ENCODE measurements around the gene VAMP5. TPM values are rescaled to one million over a fixed set of nuclear protein-coding genes. Genes with fewer than 3 reads are reported as not detected.

The VAMP5 gene
- total RNA-seq, 1 donor from 2014 or later = 17.1 TPM

- H3K4me1 ChIP-seq (ENCODE audit: insufficient read depth, low read length) = no peaks in the 10 kb centered on the region
- FAIRE-seq = no peak
- H3K36me3 Mint-ChIP-seq (ENCODE audit: low read depth, unreplicated experiment) = peaks cover 14% of the 10 kb centered on the region
- H3K36me3 ChIP-seq (ENCODE audit: insufficient read depth, low read length) = peaks cover 40% of the 10 kb centered on the region
- TF ChIP-seq EZH2 (IDR thresholded peaks at IDR 0.05; ENCODE audit: insufficient read depth, low read length) = no peak
- TF ChIP-seq CTCF (IDR thresholded peaks at IDR 0.05; ENCODE audit: insufficient read depth, low read depth, low read length) = no peak
- H3K27me3 Mint-ChIP-seq (ENCODE audit: low read depth, unreplicated experiment) = no peaks in the 10 kb centered on the region
- no peak overlapping the region for H3K9ac ChIP-seq (ENCODE audit: low read length)
- H3K9me3 Mint-ChIP-seq (ENCODE audit: unreplicated experiment) = no peaks in the 10 kb centered on the region
- peaks cover 3% of the 10 kb centered on the region for H3K4me1 Mint-ChIP-seq (ENCODE audit: low read depth, unreplicated experiment)
- no peaks in the 10 kb centered on the region for H3K9me3 ChIP-seq (ENCODE audit: insufficient read depth, low read depth, low read length)
- peaks cover 26% of the 10 kb centered on the region for H4K20me1 ChIP-seq (ENCODE audit: insufficient read depth, low read length)
- H3K79me2 ChIP-seq (ENCODE audit: insufficient read depth, low read length) = peaks cover 24% of the 10 kb centered on the region
- no peak overlapping the region for H3K4me3 Mint-ChIP-seq (ENCODE audit: unreplicated experiment)
- H2AFZ ChIP-seq (ENCODE audit: low read depth, low read length) = no peak overlapping the region
- no peak overlapping the region for H3K4me2 ChIP-seq (ENCODE audit: low read length)
- H3K27ac Mint-ChIP-seq (ENCODE audit: unreplicated experiment) = no peak overlapping the region
- no peak for DNase-seq (ENCODE audit: low read depth)
- no peak overlapping the region for H3K4me3 ChIP-seq (ENCODE audit: insufficient read depth, low read depth, low read length)
- H3K27me3 ChIP-seq (ENCODE audit: insufficient read depth, low read length) = no peaks in the 10 kb centered on the region
- H3K27ac ChIP-seq (ENCODE audit: low read depth, low read length) = no peak overlapping the region
Observed at GRCh38 chr2:85631316-85631715, 47.1 kb downstream of the VAMP5 start.

- no peak overlapping the region for H3K4me3 Mint-ChIP-seq (ENCODE audit: unreplicated experiment)
- no peak overlapping the region for H3K27ac ChIP-seq (ENCODE audit: low read depth, low read length)
- H3K9ac ChIP-seq (ENCODE audit: low read length) = no peak overlapping the region
- no peaks in the 10 kb centered on the region for H3K9me3 ChIP-seq (ENCODE audit: insufficient read depth, low read depth, low read length)
- peaks cover 3% of the 10 kb centered on the region for H3K4me1 Mint-ChIP-seq (ENCODE audit: low read depth, unreplicated experiment)
- no peak overlapping the region for H3K4me2 ChIP-seq (ENCODE audit: low read length)
- TF ChIP-seq EZH2 (IDR thresholded peaks at IDR 0.05; ENCODE audit: insufficient read depth, low read length) = no peak
- TF ChIP-seq CTCF (IDR thresholded peaks at IDR 0.05; ENCODE audit: insufficient read depth, low read depth, low read length) = no peak
- H3K79me2 ChIP-seq (ENCODE audit: insufficient read depth, low read length) = peaks cover 24% of the 10 kb centered on the region
- H3K27me3 ChIP-seq (ENCODE audit: insufficient read depth, low read length) = no peaks in the 10 kb centered on the region
- no peak overlapping the region for H3K27ac Mint-ChIP-seq (ENCODE audit: unreplicated experiment)
- no peak for FAIRE-seq
- peaks cover 32% of the 10 kb centered on the region for H4K20me1 ChIP-seq (ENCODE audit: insufficient read depth, low read length)
- no peaks in the 10 kb centered on the region for H3K4me1 ChIP-seq (ENCODE audit: insufficient read depth, low read length)
- H3K4me3 ChIP-seq (ENCODE audit: insufficient read depth, low read depth, low read length) = no peak overlapping the region
- no peaks in the 10 kb centered on the region for H3K27me3 Mint-ChIP-seq (ENCODE audit: low read depth, unreplicated experiment)
- peaks cover 17% of the 10 kb centered on the region for H3K36me3 Mint-ChIP-seq (ENCODE audit: low read depth, unreplicated experiment)
- H2AFZ ChIP-seq (ENCODE audit: low read depth, low read length) = no peak overlapping the region
- H3K36me3 ChIP-seq (ENCODE audit: insufficient read depth, low read length) = peaks cover 45% of the 10 kb centered on the region
- no peaks in the 10 kb centered on the region for H3K9me3 Mint-ChIP-seq (ENCODE audit: unreplicated experiment)
- no peak for DNase-seq (ENCODE audit: low read depth)
Observed at GRCh38 chr2:85635011-85635410, 50.8 kb downstream of the VAMP5 start.

GRCh38 chr2:85635636-85636035 lies 51.4 kb downstream of the VAMP5 start:
- H3K27me3 ChIP-seq (ENCODE audit: insufficient read depth, low read length) = no peaks in the 10 kb centered on the region
- DNase-seq (ENCODE audit: low read depth) (no peak), FAIRE-seq (no peak)
- no peak overlapping the region for H3K4me3 ChIP-seq (ENCODE audit: insufficient read depth, low read depth, low read length)
- TF ChIP-seq CTCF (IDR thresholded peaks at IDR 0.05; ENCODE audit: insufficient read depth, low read depth, low read length) = no peak
- TF ChIP-seq EZH2 (IDR thresholded peaks at IDR 0.05; ENCODE audit: insufficient read depth, low read length) = no peak
- Mint-ChIP-seq H3K9me3 (ENCODE audit: unreplicated experiment) (no peaks in the 10 kb centered on the region), H3K36me3 (ENCODE audit: low read depth, unreplicated experiment) (peaks cover 18% of the 10 kb centered on the region), H3K4me1 (ENCODE audit: low read depth, unreplicated experiment) (peaks cover 3% of the 10 kb centered on the region), H3K27me3 (ENCODE audit: low read depth, unreplicated experiment) (no peaks in the 10 kb centered on the region), H3K4me3 (ENCODE audit: unreplicated experiment) (no peak overlapping the region), H3K27ac (ENCODE audit: unreplicated experiment) (no peak overlapping the region)
- peaks cover 42% of the 10 kb centered on the region for H3K36me3 ChIP-seq (ENCODE audit: insufficient read depth, low read length)
- no peaks in the 10 kb centered on the region for H3K9me3 ChIP-seq (ENCODE audit: insufficient read depth, low read depth, low read length)
- H3K4me1 ChIP-seq (ENCODE audit: insufficient read depth, low read length) = no peaks in the 10 kb centered on the region
- H3K27ac ChIP-seq (ENCODE audit: low read depth, low read length) = no peak overlapping the region
- peaks cover 24% of the 10 kb centered on the region for H3K79me2 ChIP-seq (ENCODE audit: insufficient read depth, low read length)
- H3K9ac ChIP-seq (ENCODE audit: low read length) = no peak overlapping the region
- H3K4me2 ChIP-seq (ENCODE audit: low read length) = no peak overlapping the region
- H4K20me1 ChIP-seq (ENCODE audit: insufficient read depth, low read length) = peaks cover 28% of the 10 kb centered on the region
- no peak overlapping the region for H2AFZ ChIP-seq (ENCODE audit: low read depth, low read length)

Data from astrocyte (in vitro differentiated cells and primary cell).